Measurements from ENCODE around the gene CATSPERB.

DNA sequence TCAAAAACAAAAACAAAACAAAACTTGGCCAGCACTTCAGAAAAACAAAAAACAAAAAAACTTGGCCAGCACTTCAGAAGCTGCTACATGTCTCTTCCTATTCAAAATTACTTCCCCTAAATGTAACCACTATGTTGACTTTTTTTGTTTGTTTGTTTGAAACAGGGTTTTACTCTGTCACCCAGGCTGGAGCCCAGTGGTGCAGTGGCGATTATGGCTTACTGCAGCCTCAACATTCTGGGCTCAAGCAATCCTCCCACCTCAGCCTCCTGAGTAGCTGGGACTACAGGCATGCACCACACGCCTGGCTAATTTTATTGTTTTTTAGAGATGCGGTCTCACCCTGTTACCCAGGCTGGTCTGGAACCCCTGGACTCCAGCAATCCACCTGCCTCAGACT is 183.8 kb downstream of the CATSPERB start:
- TF ChIP-seq, protein P1, sequence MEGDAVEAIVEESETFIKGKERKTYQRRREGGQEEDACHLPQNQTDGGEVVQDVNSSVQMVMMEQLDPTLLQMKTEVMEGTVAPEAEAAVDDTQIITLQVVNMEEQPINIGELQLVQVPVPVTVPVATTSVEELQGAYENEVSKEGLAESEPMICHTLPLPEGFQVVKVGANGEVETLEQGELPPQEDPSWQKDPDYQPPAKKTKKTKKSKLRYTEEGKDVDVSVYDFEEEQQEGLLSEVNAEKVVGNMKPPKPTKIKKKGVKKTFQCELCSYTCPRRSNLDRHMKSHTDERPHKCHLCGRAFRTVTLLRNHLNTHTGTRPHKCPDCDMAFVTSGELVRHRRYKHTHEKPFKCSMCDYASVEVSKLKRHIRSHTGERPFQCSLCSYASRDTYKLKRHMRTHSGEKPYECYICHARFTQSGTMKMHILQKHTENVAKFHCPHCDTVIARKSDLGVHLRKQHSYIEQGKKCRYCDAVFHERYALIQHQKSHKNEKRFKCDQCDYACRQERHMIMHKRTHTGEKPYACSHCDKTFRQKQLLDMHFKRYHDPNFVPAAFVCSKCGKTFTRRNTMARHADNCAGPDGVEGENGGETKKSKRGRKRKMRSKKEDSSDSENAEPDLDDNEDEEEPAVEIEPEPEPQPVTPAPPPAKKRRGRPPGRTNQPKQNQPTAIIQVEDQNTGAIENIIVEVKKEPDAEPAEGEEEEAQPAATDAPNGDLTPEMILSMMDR (IDR thresholded peaks at IDR 0.05) = no peak
- TF ChIP-seq POLR2A (IDR thresholded peaks at IDR 0.05) = no peak

All from thyroid gland (tissue), 4 donors.